Measurements from ENCODE around the gene PDLIM4.

Gene PDLIM4, protein sequence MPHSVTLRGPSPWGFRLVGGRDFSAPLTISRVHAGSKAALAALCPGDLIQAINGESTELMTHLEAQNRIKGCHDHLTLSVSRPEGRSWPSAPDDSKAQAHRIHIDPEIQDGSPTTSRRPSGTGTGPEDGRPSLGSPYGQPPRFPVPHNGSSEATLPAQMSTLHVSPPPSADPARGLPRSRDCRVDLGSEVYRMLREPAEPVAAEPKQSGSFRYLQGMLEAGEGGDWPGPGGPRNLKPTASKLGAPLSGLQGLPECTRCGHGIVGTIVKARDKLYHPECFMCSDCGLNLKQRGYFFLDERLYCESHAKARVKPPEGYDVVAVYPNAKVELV

DNA sequence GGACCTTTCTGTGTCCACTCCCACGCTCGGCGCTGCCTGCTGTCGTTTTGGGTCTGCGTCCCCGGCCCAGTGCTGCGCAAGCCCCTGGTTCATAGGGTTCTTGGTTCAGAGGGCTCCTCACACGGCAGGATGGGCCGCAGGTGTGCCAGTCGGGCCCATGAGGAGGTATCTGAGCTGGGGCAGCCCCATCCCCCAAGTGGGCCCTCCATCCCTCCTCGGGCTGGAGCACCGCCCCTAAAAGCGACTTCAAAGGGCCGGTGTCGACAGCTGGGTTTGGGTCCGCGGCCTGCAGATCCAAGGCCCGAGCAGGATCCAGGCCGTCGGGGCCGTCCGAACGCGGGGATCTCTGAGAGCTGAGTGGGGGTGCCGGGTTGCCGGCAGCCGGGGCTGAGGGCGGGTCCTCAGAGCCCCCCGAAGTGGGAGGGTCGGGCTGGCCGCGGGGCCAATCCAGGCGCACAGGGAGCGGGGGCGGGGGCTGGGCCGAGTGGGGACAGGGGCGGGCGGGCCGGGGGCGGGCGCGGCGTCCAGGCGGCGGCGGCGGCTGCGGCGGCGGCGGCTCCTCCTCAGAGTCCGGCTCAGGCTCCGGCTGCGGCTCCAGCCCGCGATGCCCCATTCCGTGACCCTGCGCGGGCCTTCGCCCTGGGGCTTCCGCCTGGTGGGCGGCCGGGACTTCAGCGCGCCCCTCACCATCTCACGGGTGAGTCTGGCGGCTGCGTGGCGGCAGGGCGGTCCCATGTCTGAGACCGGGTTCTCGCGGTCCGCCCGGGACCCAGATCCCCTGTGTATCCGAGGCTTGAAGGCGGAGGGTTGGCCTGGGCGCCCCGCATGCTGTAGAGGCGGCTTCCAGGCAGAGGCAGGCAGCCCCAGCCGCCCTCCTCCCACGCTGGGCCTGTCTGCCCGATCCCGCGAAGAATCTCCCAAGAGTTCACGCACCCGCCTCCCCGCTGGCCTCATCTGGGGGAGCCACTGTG lies at the start of gene PDLIM4:
TSS of gene PDLIM4 (plus strand) at position 566 of the 971 bp plus-strand sequence. CDS start at position 605, 39 bp downstream.
- no peak for DNase-seq (ENCODE audit: low read depth)

DNA sequence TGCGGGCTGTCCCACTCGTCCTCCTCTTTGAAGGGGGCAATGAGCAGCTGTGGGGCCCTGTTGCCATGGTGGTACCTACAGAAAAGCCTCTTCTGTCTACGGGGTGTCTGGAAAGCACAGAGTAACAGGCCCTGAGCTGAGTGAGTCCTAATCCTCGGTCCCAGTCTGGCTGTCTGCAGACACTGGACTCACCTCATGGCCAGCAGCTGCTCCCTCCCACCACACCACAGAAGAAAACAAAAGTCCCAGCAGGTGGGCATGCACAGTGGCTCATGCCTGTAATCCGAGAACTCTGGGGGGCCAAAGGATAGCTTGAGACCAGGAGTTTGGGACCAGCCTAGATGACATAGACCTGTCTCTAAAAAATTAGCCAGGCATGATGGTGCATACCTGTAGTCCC lies 49.7 kb upstream of the PDLIM4 start:
- DNase-seq (ENCODE audit: low read depth) = no peak

DNA sequence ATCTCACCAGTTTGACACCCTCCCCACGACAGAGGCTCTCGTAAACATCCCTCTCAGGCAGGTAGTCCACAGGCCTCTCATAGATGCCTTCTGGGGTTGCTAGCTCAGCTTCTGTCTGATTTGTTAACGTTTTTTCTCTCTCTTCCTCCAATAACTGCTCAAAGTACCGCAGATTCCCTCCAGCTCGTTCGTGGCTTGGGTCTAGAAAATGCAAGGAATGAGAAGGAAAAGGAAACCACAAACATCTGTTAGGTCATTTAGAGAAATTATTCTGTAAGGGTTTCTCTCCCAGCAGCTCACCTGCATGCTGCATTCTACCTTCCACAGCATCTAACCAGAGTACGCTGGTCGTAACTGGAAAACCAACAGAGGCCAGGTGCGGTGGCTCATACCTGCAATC lies 48.4 kb upstream of the PDLIM4 start:
- DNase-seq (ENCODE audit: low read depth) = no peak

DNA sequence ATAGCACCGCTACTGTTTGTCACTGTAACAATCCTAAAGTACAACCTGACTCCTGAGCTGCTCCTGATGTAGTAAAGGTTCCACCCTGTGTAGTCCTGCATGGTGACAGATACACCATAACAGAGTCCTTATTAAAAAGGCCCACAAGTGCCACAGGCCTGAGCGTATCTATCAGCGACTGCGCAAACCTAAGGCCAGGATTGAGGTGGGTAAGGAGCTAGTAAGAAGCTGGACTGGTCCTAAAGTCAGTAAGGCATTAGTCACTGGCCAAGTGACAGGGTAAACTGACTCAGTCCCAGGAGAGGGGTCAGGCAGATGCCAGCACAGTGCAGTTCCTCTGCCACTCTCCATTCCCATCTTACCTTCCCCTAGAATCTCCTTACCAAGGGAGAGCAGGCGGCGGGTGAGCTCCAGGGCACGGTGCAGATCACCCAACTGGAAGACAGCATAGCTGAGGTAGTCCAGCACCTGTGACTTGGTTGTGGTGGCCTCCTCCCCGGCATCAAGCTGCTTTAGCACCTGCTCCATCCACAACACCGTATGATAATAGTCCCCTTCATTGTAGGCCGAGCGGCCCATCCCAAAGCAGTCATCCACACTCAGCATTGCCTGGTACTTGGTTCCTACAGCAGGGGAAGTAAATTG lies 47.5 kb upstream of the PDLIM4 start:
- DNase-seq (ENCODE audit: low read depth) = no peak

DNA sequence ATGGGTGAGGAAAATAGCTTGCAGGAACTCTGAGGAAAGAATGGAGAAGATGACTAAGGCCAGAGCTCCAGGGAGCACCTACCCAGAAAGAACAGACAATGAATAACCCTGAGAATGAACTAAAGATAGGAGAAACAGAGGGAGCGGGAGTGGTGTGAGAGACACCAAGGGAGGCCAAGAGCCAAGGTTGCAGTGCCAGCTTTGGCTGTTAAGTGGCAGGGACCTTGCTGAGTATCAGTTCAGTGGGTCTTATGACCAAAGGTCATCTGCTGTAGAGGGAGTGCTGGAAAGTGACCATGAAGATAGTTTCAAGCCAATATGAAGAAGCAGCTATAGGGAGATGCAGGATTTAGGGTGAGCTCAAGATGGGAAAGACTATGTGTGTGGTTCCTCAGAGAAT lies 46.6 kb upstream of the PDLIM4 start:
- no peak for DNase-seq (ENCODE audit: low read depth)

DNA sequence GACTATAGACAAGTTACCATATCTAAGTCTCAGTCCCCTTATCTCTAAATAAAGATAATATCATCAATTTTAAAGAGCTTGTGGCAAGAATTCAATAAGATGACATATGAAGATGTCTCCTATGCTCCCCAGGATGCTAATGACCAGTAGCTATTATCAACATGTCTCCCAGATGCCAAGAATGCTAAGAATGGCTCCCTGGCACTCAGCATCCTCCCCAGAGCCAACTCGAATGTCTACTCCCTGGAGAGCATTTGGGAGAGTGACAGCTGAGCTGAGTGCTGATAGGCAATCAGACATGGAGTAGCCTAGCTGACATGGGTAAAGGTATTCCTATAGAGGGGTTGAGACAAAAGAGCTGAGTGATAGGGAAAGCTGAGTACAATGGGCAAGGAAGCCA lies 45.7 kb upstream of the PDLIM4 start:
- no peak for DNase-seq (ENCODE audit: low read depth)

DNA sequence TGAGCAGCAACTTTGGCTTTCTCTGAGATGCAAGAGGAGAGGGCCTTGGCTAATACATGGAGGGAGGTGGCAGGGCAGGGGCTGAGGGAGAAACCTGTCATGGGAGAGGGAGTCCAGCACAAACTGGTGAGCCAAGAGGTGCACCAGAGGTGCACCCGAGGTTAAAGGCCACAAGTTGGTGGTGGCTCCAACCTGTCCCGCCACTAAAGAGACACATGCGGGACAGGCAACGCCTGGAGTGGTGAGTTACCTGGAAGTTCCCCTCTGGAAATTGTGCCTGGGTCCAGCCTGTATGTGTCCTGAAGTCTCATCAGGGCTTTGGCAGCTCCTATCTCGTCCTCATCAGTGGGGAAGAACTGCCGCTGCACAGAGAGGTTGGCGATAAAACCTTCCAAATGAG lies 43.8 kb upstream of the PDLIM4 start:
- no peak for DNase-seq (ENCODE audit: low read depth)

DNA sequence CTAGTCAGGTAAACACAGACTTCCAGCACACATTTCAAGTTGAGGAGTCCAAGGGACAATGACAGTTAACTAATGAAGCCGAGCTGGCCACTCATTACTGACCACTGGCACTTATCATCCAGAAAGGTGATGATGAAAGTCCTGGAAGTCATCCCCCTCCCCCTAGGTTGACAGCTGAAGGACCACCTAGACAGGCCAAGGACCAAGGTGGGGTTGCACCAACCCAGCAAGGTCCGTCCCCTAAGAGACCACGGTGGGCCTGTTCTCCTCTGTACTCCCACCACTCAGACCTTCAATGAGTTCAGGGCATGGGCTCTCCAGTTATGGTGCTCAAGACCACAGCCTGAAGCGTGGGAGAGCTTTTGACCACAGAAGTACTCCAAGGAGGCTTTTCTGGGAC lies 43.0 kb upstream of the PDLIM4 start:
- no peak for DNase-seq (ENCODE audit: low read depth)

DNA sequence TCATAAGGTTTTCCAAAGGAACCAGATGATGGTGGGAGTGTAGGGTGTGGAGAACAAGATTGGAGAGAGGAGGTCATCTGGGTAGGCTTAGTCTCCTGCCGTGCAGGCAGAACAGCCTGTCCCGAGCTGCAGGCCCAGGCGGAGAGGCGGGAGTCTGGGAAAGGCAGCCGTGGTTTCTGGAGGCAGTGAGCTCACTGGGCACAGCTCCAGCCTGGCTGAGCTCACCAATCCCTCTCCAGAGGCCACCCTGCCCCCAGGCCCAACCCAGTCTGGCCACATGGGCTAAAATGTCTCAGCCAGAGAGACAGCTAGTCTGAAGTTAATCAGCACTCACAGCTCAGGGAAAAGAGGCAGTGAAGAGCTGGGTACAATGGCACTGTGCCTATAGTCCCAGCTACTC lies 42.2 kb upstream of the PDLIM4 start:
- DNase-seq (ENCODE audit: low read depth) = no peak

DNA sequence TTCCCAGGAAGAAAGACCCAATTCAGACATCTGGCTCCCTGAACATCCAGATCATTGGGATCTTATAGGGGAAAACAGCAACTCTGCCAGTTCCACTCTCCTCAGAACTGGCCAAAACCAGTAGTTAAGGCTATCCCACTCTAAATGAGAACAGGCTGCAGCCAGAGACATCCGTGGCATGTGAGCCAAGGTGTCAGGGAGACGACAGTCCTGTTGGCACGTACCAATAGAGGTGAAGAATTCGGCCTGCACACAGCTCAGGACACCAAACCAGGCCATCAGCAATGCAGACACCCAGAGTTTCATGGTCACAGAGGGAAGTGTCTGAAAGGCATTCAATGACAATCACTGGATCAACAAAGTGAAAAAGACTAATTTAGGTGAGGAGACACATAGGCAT lies 39.2 kb upstream of the PDLIM4 start:
- DNase-seq (ENCODE audit: low read depth) = no peak

DNA sequence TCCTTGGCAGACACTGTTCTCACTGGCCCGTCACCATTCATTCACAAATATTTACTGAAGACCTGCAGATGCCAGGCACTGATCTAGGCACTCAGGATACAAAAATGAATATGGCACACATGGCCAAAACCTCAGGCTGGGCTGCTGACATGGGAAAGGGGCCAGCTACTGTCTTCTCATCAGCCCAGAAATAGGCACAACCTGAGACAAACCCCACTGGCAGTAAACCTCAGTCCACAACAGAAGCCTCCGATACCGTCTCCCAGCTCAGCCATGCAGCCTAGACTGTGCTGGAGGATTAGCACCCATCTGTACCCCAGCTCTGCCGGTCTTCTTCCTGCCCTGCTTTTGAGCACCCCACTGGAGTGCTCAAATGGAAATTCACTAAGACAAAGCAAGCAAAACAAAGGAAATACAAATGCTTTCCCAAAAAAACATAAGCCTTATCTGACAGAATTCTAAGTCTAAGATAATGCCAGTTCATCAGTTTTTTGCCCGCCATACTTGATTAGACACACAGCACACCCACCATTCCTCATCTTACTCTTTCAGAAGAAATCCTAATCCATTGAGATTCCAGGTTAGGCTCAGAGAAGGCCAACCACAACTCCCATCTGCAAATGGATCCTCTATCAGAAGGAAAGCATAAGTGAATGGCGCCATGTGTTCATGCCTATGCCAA lies 38.1 kb upstream of the PDLIM4 start:
- no peak for DNase-seq (ENCODE audit: low read depth)

DNA sequence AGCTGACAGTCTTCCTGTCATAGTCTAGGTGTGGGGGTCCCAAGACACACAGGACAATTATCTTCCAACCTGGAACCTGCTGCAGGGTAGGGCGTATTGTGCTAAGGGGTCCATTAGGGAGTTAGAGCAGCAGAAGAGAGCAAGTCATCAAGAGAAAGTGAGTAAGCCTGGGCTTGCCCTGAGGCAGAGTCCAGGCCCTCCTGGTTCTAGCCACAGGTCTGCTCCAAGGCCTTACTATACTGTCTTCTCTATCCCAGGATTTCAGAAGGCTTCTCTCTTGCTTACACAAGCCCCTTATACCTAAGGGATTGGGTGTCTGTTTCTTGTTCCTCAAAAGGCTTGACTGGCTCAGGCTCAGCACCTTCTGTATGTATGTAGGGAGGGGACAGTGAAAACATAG lies 37.5 kb upstream of the PDLIM4 start:
- no peak for DNase-seq (ENCODE audit: low read depth)

DNA sequence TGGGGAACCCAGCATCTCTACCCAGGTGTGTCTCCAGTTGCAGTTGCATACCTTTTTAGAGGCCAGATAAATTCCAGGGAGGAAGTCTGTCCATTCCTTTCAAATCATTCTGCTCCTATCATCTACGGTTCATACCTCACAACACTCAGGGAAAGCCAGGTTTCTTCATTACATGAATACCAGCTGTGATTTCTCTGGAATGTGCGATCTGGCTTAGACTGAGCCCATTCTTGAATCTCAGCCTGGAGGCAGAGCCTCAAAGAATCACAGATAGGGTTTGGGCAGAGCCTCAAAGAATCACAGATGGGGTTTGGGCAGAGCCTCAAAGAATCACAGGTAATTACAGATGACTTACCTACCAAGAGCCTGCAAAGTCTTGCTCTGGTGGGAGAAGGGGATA lies 37.0 kb upstream of the PDLIM4 start:
- DNase-seq (ENCODE audit: low read depth) = no peak

DNA sequence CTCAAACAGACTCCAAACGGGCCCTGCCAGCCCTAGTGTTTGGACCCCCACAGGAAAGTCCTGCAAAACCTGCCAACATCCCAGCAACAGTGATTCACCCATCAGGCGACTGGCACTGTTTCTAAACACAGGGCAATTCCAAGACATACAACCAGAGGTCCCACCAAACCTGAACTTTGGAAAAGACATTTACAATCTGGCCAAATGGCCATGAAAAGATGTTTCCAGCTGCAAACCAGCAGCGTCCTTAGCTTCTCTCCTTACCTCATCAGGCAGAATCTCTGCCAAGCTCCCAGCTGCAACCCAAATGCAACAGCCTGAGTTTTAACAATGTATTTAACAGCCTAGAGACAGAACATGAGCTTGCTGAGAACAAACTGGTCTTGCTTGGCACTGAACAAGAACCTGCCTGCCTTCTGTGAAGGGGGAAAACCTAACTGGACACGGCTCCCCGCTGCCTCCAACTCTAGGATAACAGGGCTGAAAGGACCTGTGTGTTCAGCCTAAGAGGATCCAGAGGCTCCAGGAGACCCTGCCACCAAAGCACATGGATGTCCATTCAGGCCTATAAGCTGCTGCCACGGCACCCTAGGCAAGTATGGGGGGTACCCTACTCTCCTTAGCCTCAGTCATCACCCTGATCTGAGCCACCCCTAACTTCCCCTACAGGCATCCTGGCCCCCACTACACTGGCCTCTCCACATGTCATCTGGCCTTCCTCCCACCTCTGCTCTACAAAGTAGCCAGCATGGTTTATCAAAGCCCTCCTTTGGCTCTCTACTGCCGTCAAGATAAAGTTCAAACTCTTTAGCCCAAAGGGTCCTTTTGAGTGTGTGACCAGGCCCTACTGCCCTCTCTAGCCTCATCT lies 35.5 kb upstream of the PDLIM4 start:
- DNase-seq (ENCODE audit: low read depth) = no peak

DNA sequence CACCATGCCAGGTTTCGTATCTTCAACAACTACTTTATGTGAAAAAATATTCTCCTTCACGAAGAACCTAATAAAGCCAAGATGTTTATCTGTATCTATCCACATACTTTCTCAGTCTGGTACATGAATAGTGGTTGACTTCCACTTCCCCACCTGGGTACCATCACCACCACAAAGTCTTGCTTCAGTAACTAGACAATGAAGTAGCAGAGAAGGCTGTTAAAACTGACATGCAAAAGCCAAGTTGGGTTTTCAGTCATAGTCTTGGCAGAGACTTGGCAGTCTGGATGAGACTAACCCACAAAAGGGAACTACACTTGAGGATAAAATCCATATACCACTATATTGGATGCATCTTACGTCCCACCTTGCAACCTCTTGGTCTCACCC lies 34.9 kb upstream of the PDLIM4 start:
- no peak for DNase-seq (ENCODE audit: low read depth)

DNA sequence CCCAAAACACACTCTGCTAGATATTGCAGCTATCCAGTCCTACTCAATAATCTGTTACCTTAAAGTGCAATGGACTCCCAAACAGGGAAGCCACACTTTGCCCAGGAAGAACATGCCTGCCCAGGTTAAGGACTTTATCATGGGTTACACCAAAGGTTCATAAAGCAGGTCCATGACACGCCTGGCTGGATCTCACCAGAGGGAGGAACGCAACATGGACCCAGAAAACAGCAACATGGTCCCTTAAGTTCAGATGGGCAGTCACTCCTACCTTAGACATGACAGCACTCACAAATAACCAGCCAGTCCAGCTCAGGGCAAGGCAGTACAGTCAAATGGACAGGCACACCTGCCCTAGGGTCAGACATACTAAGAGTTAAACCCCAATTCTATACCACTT lies 33.6 kb upstream of the PDLIM4 start:
- no peak for DNase-seq (ENCODE audit: low read depth)

DNA sequence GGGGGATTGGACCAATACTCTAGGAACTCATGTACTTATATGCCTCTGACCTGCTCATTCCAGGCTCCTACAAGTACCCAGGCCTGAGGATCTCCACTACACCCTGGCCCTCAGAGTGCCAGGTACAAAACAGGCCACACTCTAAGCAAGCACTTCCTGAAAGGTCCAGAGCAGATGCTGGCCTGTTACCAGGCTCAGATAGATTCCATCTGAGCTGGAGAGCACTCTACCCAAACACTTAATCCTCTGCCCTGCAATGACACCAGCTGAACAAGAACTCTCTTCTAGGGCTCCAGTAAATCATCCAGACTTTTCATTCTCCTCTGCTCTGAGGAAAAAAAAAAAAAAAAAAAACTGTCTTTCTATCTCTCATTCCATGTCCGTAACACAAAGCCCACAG lies 32.8 kb upstream of the PDLIM4 start:
- DNase-seq (ENCODE audit: low read depth) = no peak

DNA sequence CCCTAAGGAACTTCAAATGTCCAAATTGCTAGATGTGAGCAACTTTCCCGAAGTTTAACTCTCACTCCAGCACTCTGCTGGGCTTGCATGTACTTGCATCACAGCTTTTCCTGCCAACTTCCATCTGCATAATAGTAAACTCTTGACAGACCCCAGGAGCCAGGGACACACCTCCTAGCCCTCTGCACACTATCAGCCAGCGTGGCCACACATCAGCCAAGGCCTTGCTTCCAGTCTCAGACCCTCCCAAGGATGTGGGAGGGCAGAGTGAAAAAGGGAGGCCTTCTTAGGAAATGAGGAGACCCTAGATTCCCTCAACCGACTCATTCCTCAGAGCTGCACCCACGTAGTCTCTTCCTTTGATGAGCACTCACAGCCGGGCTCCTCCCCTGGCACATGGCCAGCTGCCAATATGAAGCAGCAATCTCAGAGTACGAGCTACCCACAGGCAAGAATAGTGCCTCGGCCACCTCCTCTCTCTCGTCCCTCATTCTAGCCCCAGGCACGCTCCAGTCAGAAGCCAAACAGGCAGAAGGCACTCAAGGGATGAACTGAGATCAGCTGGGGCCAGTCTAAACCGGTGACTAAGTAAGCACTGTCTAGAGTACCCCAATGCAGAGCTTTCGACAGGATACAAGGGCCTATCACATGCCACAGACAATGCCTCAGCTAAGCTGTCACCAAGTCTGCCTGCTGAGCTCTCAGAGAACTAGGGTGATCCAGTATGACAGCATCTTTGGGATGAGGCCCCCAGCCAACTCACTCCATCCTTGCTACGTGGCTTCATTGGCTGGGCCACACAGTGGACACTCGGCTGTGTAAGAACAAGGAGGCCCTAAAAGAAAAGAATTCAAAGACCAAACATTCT lies 32.1 kb upstream of the PDLIM4 start:
- peak; percentile 8 for DNase-seq (ENCODE audit: low read depth)

DNA sequence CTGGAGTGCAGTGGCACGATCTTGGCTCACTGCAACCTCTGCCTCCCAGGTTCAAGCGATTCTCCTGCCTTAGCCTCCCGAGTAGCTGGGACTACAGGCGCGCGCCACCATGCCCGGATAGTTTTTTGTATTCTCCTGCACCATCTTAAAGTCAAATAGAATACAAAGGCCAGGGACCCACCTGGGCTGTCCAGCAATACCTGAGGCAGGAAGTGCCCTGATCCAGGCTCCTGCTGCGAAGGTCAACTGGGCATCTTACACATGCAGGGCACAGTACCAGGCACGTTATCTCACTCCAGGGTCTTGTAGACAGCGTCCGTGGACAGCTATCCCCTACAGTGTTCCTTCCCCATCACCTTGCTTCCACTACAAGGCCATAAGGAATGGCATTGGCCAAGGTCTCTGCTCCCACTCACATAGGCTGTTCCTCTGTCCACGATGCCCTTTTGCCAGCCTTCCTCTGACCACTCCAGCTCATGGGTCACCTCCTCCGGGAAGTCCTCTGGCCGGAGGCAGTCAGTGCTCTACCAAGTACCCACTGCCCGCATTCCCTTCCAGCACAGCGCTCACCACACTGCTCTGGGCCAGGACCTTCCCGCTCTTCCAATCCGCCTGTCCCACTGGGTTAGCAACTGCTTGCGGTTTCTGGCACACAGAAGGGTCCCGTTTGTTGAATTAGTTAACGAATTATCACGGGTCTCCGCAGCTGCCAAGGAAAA lies 30.8 kb upstream of the PDLIM4 start:
- DNase-seq (ENCODE audit: low read depth) = no peak

DNA sequence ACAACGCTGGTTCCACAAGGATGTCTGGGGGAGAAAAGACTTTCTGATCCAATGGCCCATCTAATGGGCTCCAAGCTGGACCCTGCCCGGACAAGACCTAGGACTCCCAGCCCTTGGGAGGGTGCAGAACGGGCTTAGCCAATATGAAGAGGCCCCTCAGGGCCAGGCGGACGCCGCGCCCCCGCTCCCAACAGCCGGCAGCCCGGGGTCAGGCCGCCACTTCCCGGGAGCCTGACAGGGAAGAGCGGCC lies 30.3 kb upstream of the PDLIM4 start:
- no peak for DNase-seq (ENCODE audit: low read depth)
